Activated T-helper 17 cell treated with anti-CD3 and anti-CD28 coated beads, Interleukin-2, amount 50 U/mL, for 72 hours (primary cell): ENCODE data around the gene CIAO2A. TPM values are rescaled to one million over a fixed set of nuclear protein-coding genes. Genes with fewer than 3 reads are reported as not detected.
"Not testable (repeated sequence)": the region's sequence is repeated elsewhere in the genome, so short reads cannot be mapped to it uniquely, and the experiment has no call there.

Experiments
- ATAC-seq: fragments of 150-1000 bp; cut with Tn5 transposase; replicated peaks from 2 replicates; pipeline ENCODE4 v1.10.0; 2021; ENCODE audit warnings: mild to moderate bottlenecking, moderate library complexity
- H3K27ac Mint-ChIP-seq: one replicate; pipeline ENCODE4 v1.8.0; 2022; ENCODE audit warnings: mixed read lengths
- H3K27me3 Mint-ChIP-seq: one replicate; pipeline ENCODE4 v1.8.0; 2022; ENCODE audit warnings: mixed read lengths
- H3K36me3 Mint-ChIP-seq: one replicate; pipeline ENCODE4 v1.8.0; 2022; ENCODE audit warnings: low read depth, mild to moderate bottlenecking, mixed read lengths
- H3K4me1 Mint-ChIP-seq: one replicate; pipeline ENCODE4 v1.8.0; 2022; ENCODE audit warnings: mixed read lengths
- H3K4me3 Mint-ChIP-seq: one replicate; pipeline ENCODE4 v1.8.0; 2022; ENCODE audit warnings: mild to moderate bottlenecking, mixed read lengths
- H3K9me3 Mint-ChIP-seq: one replicate; pipeline ENCODE4 v1.8.0; 2022; ENCODE audit warnings: mixed read lengths
- total RNA-seq, 2 donors: library from RNA; stranded (reverse); gene quantifications; one replicate each; pipeline ENCODE4 v1.2.3, GENCODE V29; 2022

CIAO2A gene
- total RNA-seq, 2 donors from 2014 or later, result 71.7 to 99.1 TPM

- ATAC-seq, result no peak
- H3K9me3 Mint-ChIP-seq, result no peaks in the 10 kb centered on the region
- H3K27me3 Mint-ChIP-seq, result no peaks in the 10 kb centered on the region
- H3K36me3 Mint-ChIP-seq, result peaks cover 48% of the 10 kb centered on the region
- H3K4me1 Mint-ChIP-seq, result no peaks in the 10 kb centered on the region
- no peak overlapping the region for H3K4me3 Mint-ChIP-seq
- no peak overlapping the region for H3K27ac Mint-ChIP-seq
Observed at GRCh38 chr15:64070965-64071851, 22.4 kb downstream of the CIAO2A start.

- H3K9me3 Mint-ChIP-seq, result no peaks in the 10 kb centered on the region
- H3K4me1 Mint-ChIP-seq, result no peaks in the 10 kb centered on the region
- peaks cover 39% of the 10 kb centered on the region for H3K36me3 Mint-ChIP-seq
- no peak for ATAC-seq
- H3K27me3 Mint-ChIP-seq, result no peaks in the 10 kb centered on the region
- no peak overlapping the region for H3K27ac Mint-ChIP-seq
- no peak overlapping the region for H3K4me3 Mint-ChIP-seq
Observed at GRCh38 chr15:64070106-64070505, 23.5 kb downstream of the CIAO2A start.

GRCh38 chr15:64068133-64068532 lies 25.5 kb downstream of the CIAO2A start:
- Mint-ChIP-seq H3K9me3 (no peaks in the 10 kb centered on the region), H3K27ac (peak overlapping the region; percentile 17), H3K4me1 (no peaks in the 10 kb centered on the region), H3K27me3 (no peaks in the 10 kb centered on the region), H3K36me3 (peaks cover 24% of the 10 kb centered on the region), H3K4me3 (no peak overlapping the region)
- ATAC-seq, result no peak

- Mint-ChIP-seq H3K36me3 (peaks cover 19% of the 10 kb centered on the region), H3K27me3 (no peaks in the 10 kb centered on the region), H3K4me1 (no peaks in the 10 kb centered on the region), H3K27ac (peak overlapping the region; percentile 17), H3K9me3 (no peaks in the 10 kb centered on the region), H3K4me3 (no peak overlapping the region)
- peak; percentile 87 for ATAC-seq
Observed at GRCh38 chr15:64067564-64068030, 26.0 kb downstream of the CIAO2A start.

- no peak overlapping the region for H3K27ac Mint-ChIP-seq
- H3K4me3 Mint-ChIP-seq, result no peak overlapping the region
- H3K4me1 Mint-ChIP-seq, result no peaks in the 10 kb centered on the region
- H3K36me3 Mint-ChIP-seq, result peaks cover 7% of the 10 kb centered on the region
- H3K9me3 Mint-ChIP-seq, result no peaks in the 10 kb centered on the region
- no peaks in the 10 kb centered on the region for H3K27me3 Mint-ChIP-seq
- no peak for ATAC-seq
Observed at GRCh38 chr15:64066451-64066850, 27.2 kb downstream of the CIAO2A start.

GRCh38 chr15:64060716-64061115 lies 32.9 kb downstream of the CIAO2A start:
- Mint-ChIP-seq H3K36me3 (no peaks in the 10 kb centered on the region), H3K4me1 (no peaks in the 10 kb centered on the region), H3K4me3 (no peak overlapping the region), H3K9me3 (no peaks in the 10 kb centered on the region), H3K27ac (no peak overlapping the region), H3K27me3 (no peaks in the 10 kb centered on the region)
- no peak for ATAC-seq

- not testable (repeated sequence) for H3K4me1 Mint-ChIP-seq, ATAC-seq, H3K36me3 Mint-ChIP-seq, H3K27ac Mint-ChIP-seq, H3K4me3 Mint-ChIP-seq, H3K9me3 Mint-ChIP-seq, H3K27me3 Mint-ChIP-seq
Observed at GRCh38 chr15:64059104-64059503, 34.5 kb downstream of the CIAO2A start.

- no peak for ATAC-seq
- Mint-ChIP-seq H3K9me3 (no peaks in the 10 kb centered on the region), H3K4me1 (no peaks in the 10 kb centered on the region), H3K27ac (no peak overlapping the region), H3K27me3 (no peaks in the 10 kb centered on the region), H3K4me3 (no peak overlapping the region), H3K36me3 (no peaks in the 10 kb centered on the region)
Observed at GRCh38 chr15:64058279-64058678, 35.4 kb downstream of the CIAO2A start.

- not testable (repeated sequence) for H3K9me3 Mint-ChIP-seq, ATAC-seq, H3K36me3 Mint-ChIP-seq, H3K27ac Mint-ChIP-seq, H3K4me3 Mint-ChIP-seq, H3K27me3 Mint-ChIP-seq, H3K4me1 Mint-ChIP-seq
Observed at GRCh38 chr15:64053674-64054073, 40.0 kb downstream of the CIAO2A start.

- Mint-ChIP-seq H3K36me3 (no peaks in the 10 kb centered on the region), H3K27me3 (peaks cover 4% of the 10 kb centered on the region), H3K4me1 (no peaks in the 10 kb centered on the region), H3K9me3 (no peaks in the 10 kb centered on the region), H3K4me3 (no peak overlapping the region), H3K27ac (no peak overlapping the region)
- no peak for ATAC-seq
Observed at GRCh38 chr15:64052925-64053491, 40.6 kb downstream of the CIAO2A start.

- no peak for ATAC-seq
- H3K27me3 Mint-ChIP-seq, result peaks cover 4% of the 10 kb centered on the region
- no peaks in the 10 kb centered on the region for H3K9me3 Mint-ChIP-seq
- peaks cover 3% of the 10 kb centered on the region for H3K4me1 Mint-ChIP-seq
- H3K4me3 Mint-ChIP-seq, result no peak overlapping the region
- peak overlapping the region; percentile 13 for H3K27ac Mint-ChIP-seq
- H3K36me3 Mint-ChIP-seq, result no peaks in the 10 kb centered on the region
Observed at GRCh38 chr15:64051407-64052259, 42.0 kb downstream of the CIAO2A start.

GRCh38 chr15:64051093-64051402 lies 42.6 kb downstream of the CIAO2A start:
- ATAC-seq, result no peak
- H3K4me3 Mint-ChIP-seq, result no peak overlapping the region
- no peaks in the 10 kb centered on the region for H3K36me3 Mint-ChIP-seq
- H3K9me3 Mint-ChIP-seq, result no peaks in the 10 kb centered on the region
- H3K27me3 Mint-ChIP-seq, result peaks cover 4% of the 10 kb centered on the region
- H3K27ac Mint-ChIP-seq, result no peak overlapping the region
- peaks cover 5% of the 10 kb centered on the region for H3K4me1 Mint-ChIP-seq

GRCh38 chr15:64050281-64051092 lies 43.2 kb downstream of the CIAO2A start:
- H3K4me1 Mint-ChIP-seq, result peaks cover 5% of the 10 kb centered on the region

More at GRCh38 chr15:64050281-64051092, 43.2 kb downstream of the CIAO2A start:
- no peaks in the 10 kb centered on the region for H3K9me3 Mint-ChIP-seq
- no peak for ATAC-seq
- H3K4me3 Mint-ChIP-seq, result no peak overlapping the region
- H3K27me3 Mint-ChIP-seq, result peaks cover 4% of the 10 kb centered on the region
- H3K36me3 Mint-ChIP-seq, result no peaks in the 10 kb centered on the region
- H3K27ac Mint-ChIP-seq, result peak overlapping the region; percentile 22
